Adipocyte (in vitro differentiated cells): ENCODE data around the gene TTI1.
"Not testable (repeated sequence)": the region's sequence is repeated elsewhere in the genome, so short reads cannot be mapped to it uniquely, and the experiment has no call there.

Experiments
- DNase-seq: peaks from one replicate; pipeline ENCODE4 v3.0.0-alpha.2; 2015; ENCODE audit warnings: low read depth
- H3K27me3 ChIP-seq: replicated peaks from 2 replicates; pipeline ENCODE4 v1.7.0; 2013; ENCODE audit warnings: mild to moderate bottlenecking, low read length, moderate library complexity; ENCODE audit not compliant: control insufficient read depth, insufficient read depth
- H3K36me3 ChIP-seq: 2 replicates; pipeline ENCODE4 v1.7.0; 2013; ENCODE audit warnings: low read length, mild to moderate bottlenecking, moderate library complexity; ENCODE audit not compliant: control insufficient read depth, insufficient read depth, severe bottlenecking
- H3K4me1 ChIP-seq: 2 replicates; pipeline ENCODE4 v1.7.0; 2013; ENCODE audit warnings: mild to moderate bottlenecking, low read length, moderate library complexity; ENCODE audit not compliant: control insufficient read depth, insufficient read depth
- H3K4me3 ChIP-seq: 2 replicates; pipeline ENCODE4 v1.7.0; 2013; ENCODE audit warnings: mild to moderate bottlenecking, low read length, moderate library complexity
- H3K9ac ChIP-seq: 2 replicates; pipeline ENCODE4 v1.7.0; 2013; ENCODE audit warnings: mild to moderate bottlenecking, low read length, moderate library complexity
- H3K9me3 ChIP-seq: 2 replicates; pipeline ENCODE4 v1.7.0; 2013; ENCODE audit warnings: mild to moderate bottlenecking, low read length, moderate library complexity; ENCODE audit not compliant: control insufficient read depth

Gene TTI1

GRCh38 chr20:37973059-37973910, 60.0 kb downstream of the TTI1 start:
- no peaks in the 10 kb centered on the region for H3K9me3 ChIP-seq
- H3K4me3 ChIP-seq = no peak overlapping the region
- no peaks in the 10 kb centered on the region for H3K27me3 ChIP-seq
- H3K4me1 ChIP-seq = peaks cover 5% of the 10 kb centered on the region
- DNase-seq = no peak
- no peak overlapping the region for H3K9ac ChIP-seq
- no peaks in the 10 kb centered on the region for H3K36me3 ChIP-seq

- Histone ChIP-seq H3K9me3 (peaks cover 7% of the 10 kb centered on the region), H3K9ac (no peak overlapping the region), H3K4me1 (peaks cover 5% of the 10 kb centered on the region), H3K36me3 (no peaks in the 10 kb centered on the region), H3K4me3 (no peak overlapping the region), H3K27me3 (no peaks in the 10 kb centered on the region)
- DNase-seq = no peak
Measured at GRCh38 chr20:37972256-37973058, 60.8 kb downstream of the TTI1 start.

- no peak for DNase-seq
- no peaks in the 10 kb centered on the region for H3K27me3 ChIP-seq
- H3K4me1 ChIP-seq = peaks cover 5% of the 10 kb centered on the region
- no peaks in the 10 kb centered on the region for H3K36me3 ChIP-seq
- H3K9me3 ChIP-seq = peaks cover 15% of the 10 kb centered on the region
- no peak overlapping the region for H3K9ac ChIP-seq
- no peak overlapping the region for H3K4me3 ChIP-seq
Measured at GRCh38 chr20:37971561-37972127, 61.6 kb downstream of the TTI1 start.

GRCh38 chr20:37970856-37971245, 62.4 kb downstream of the TTI1 start:
- H3K9me3 ChIP-seq = peaks cover 15% of the 10 kb centered on the region
- no peak for DNase-seq
- no peaks in the 10 kb centered on the region for H3K27me3 ChIP-seq
- no peak overlapping the region for H3K4me3 ChIP-seq
- H3K4me1 ChIP-seq = peaks cover 5% of the 10 kb centered on the region
- no peaks in the 10 kb centered on the region for H3K36me3 ChIP-seq
- H3K9ac ChIP-seq = no peak overlapping the region

GRCh38 chr20:37969949-37970855, 63.1 kb downstream of the TTI1 start:
- Histone ChIP-seq H3K9ac (no peak overlapping the region), H3K4me1 (peaks cover 5% of the 10 kb centered on the region), H3K27me3 (no peaks in the 10 kb centered on the region), H3K4me3 (no peak overlapping the region), H3K36me3 (no peaks in the 10 kb centered on the region), H3K9me3 (peaks cover 15% of the 10 kb centered on the region)
- no peak for DNase-seq

- Histone ChIP-seq H3K9ac (no peak overlapping the region), H3K36me3 (no peaks in the 10 kb centered on the region)
- no peak for DNase-seq
Measured at GRCh38 chr20:37968841-37969401, 64.3 kb downstream of the TTI1 start.

GRCh38 chr20:37963483-37963882, 69.8 kb downstream of the TTI1 start:
- not testable (repeated sequence) for H3K4me1 ChIP-seq, H3K27me3 ChIP-seq, H3K9ac ChIP-seq, DNase-seq, H3K4me3 ChIP-seq, H3K36me3 ChIP-seq
- H3K9me3 ChIP-seq = peaks cover 44% of the 10 kb centered on the region

More at GRCh38 chr20:37968841-37969401, 64.3 kb downstream of the TTI1 start:
- Histone ChIP-seq H3K4me3 (no peak overlapping the region), H3K4me1 (peaks cover 5% of the 10 kb centered on the region), H3K27me3 (no peaks in the 10 kb centered on the region), H3K9me3 (peaks cover 21% of the 10 kb centered on the region)

- Histone ChIP-seq H3K36me3 (no peaks in the 10 kb centered on the region), H3K9me3 (peaks cover 38% of the 10 kb centered on the region), H3K4me1 (no peaks in the 10 kb centered on the region), H3K9ac (no peak overlapping the region), H3K27me3 (peaks cover 16% of the 10 kb centered on the region), H3K4me3 (no peak overlapping the region)
- no peak for DNase-seq
Measured at GRCh38 chr20:37961066-37961465, 72.2 kb downstream of the TTI1 start.

GRCh38 chr20:37958856-37959520, 74.3 kb downstream of the TTI1 start:
- H3K4me1 ChIP-seq = no peaks in the 10 kb centered on the region
- peaks cover 27% of the 10 kb centered on the region for H3K27me3 ChIP-seq
- H3K4me3 ChIP-seq = no peak overlapping the region
- H3K36me3 ChIP-seq = no peaks in the 10 kb centered on the region
- no peak for DNase-seq
- H3K9ac ChIP-seq = no peak overlapping the region
- peaks cover 33% of the 10 kb centered on the region for H3K9me3 ChIP-seq

- peak; percentile 43 for DNase-seq
- no peak overlapping the region for H3K4me3 ChIP-seq
- peaks cover 27% of the 10 kb centered on the region for H3K27me3 ChIP-seq
- no peaks in the 10 kb centered on the region for H3K4me1 ChIP-seq
- no peak overlapping the region for H3K9ac ChIP-seq
- no peaks in the 10 kb centered on the region for H3K36me3 ChIP-seq
- peaks cover 33% of the 10 kb centered on the region for H3K9me3 ChIP-seq
Measured at GRCh38 chr20:37956107-37956585, 77.1 kb downstream of the TTI1 start.
